Erythroblast (primary cell): Measurements from ENCODE around the gene RIPPLY1.

Experiments
- GATA1 ChIP-seq: IDR thresholded peaks from 2 replicates; pipeline ENCODE4 v1.6.1; 2011; ENCODE audit warnings: low read depth, mild to moderate bottlenecking, control low read depth, low read length, moderate library complexity
- POLR2A ChIP-seq: IDR thresholded peaks from 2 replicates; pipeline ENCODE4 v1.6.1; 2011; ENCODE audit warnings: mild to moderate bottlenecking, low read length

- TF ChIP-seq POLR2A (no peak), GATA1 (no peak)
Measured at GRCh38 chrX:106933538-106933961, 30.4 kb upstream of the RIPPLY1 start.
